K562 (cell line): ENCODE measurements around the gene UNC93B1.

Source experiments
- GABPB2 ChIP-seq: fragments of 250-450 bp; sonication (Bioruptor Pico); conservative IDR thresholded peaks from 2 replicates; pipeline ENCODE4 v1.5.1; 2021; ENCODE audit warnings: mild to moderate bottlenecking
- HDAC2 ChIP-seq: fragments of 450-650 bp; IDR thresholded peaks from 2 replicates; pipeline ENCODE4 v1.6.1; 2016; ENCODE audit warnings: mild to moderate bottlenecking
- KLF1 ChIP-seq: fragments of 450-650 bp; IDR thresholded peaks from 2 replicates; pipeline ENCODE4 v1.6.1; 2016; ENCODE audit warnings: missing genetic modification characterization, missing compliant biosample characterization
- MAZ ChIP-seq, 2 experiments: fragments of 450-650 bp in 1 of 2; sonication (generic) in 1 of 2; formaldehyde crosslinking; IDR thresholded peaks in 1 of 2; conservative IDR thresholded peaks in 1 of 2; 2 replicates each; pipeline versions ENCODE4 v1.4.0 to v1.5.0; 2020; ENCODE audit warnings: mild to moderate bottlenecking in 1 of 2, missing genetic modification reagents in 1 of 2
- NR1H2 ChIP-seq: sonication (generic); formaldehyde crosslinking; IDR thresholded peaks from 2 replicates; pipeline ENCODE4 v1.4.0; 2020; ENCODE audit warnings: mild to moderate bottlenecking, missing genetic modification reagents
- NR2F6 ChIP-seq: fragments of 450-650 bp; formaldehyde crosslinking; IDR thresholded peaks from 2 replicates; pipeline ENCODE4 v1.4.0; 2020; ENCODE audit warnings: mild to moderate bottlenecking
- RAD21 ChIP-seq, 2 experiments: fragments of 250-450 bp in 1 of 2; fragments of 450-650 bp in 1 of 2; sonication (Bioruptor Pico) in 1 of 2; formaldehyde crosslinking in 1 of 2; IDR thresholded peaks in 1 of 2; conservative IDR thresholded peaks in 1 of 2; 2 replicates each; pipeline versions ENCODE4 v1.4.0 to v1.8.0; 2020 to 2022; ENCODE audit warnings: mild to moderate bottlenecking in 2 of 2, moderate library complexity in 1 of 2
- YBX1 ChIP-seq: fragments of 450-650 bp; IDR thresholded peaks from 2 replicates; pipeline ENCODE4 v1.7.1; 2016; ENCODE audit warnings: mild to moderate bottlenecking
- ZBTB7A ChIP-seq: IDR thresholded peaks from 2 replicates; pipeline ENCODE4 v1.6.1; 2011; ENCODE audit warnings: low read depth, mild to moderate bottlenecking, low read length, moderate library complexity, borderline replicate concordance; ENCODE audit not compliant: control insufficient read depth
- ZNF140 ChIP-seq: fragments of 250-450 bp; sonication (Bioruptor Pico); IDR thresholded peaks from 2 replicates; pipeline ENCODE4 v1.8.0; 2021; ENCODE audit warnings: moderate library complexity, mild to moderate bottlenecking, inconsistent platforms
- ZNF253 ChIP-seq: fragments of 250-450 bp; sonication (Bioruptor Pico); conservative IDR thresholded peaks from 2 replicates; pipeline ENCODE4 v1.6.1; 2021; ENCODE audit warnings: mild to moderate bottlenecking
- TF ChIP-seq, protein P1 (sequence below), 3 experiments: IDR thresholded peaks in 2 of 3; conservative IDR thresholded peaks in 1 of 3; 2 replicates each; pipeline ENCODE4 v1.5.1; 2011 to 2012; ENCODE audit warnings: low read length in 3 of 3, mild to moderate bottlenecking in 3 of 3, control low read depth in 2 of 3, improper control_type of control experiment in 1 of 3, inconsistent platforms in 1 of 3, low read depth in 1 of 3, mixed read lengths in 1 of 3, moderate library complexity in 1 of 3; ENCODE audit not compliant: insufficient read depth in 2 of 3
- TF ChIP-seq, protein P2 (sequence below): sonication (generic); formaldehyde crosslinking; IDR thresholded peaks from 2 replicates; pipeline ENCODE4 v1.8.1; 2022; ENCODE audit warnings: missing genetic modification reagents
- TF ChIP-seq, protein P3 (sequence below): conservative IDR thresholded peaks from 2 replicates; pipeline ENCODE4 v1.6.1; 2011; ENCODE audit warnings: low read depth, mild to moderate bottlenecking, low read length; ENCODE audit not compliant: control insufficient read depth

DNA sequence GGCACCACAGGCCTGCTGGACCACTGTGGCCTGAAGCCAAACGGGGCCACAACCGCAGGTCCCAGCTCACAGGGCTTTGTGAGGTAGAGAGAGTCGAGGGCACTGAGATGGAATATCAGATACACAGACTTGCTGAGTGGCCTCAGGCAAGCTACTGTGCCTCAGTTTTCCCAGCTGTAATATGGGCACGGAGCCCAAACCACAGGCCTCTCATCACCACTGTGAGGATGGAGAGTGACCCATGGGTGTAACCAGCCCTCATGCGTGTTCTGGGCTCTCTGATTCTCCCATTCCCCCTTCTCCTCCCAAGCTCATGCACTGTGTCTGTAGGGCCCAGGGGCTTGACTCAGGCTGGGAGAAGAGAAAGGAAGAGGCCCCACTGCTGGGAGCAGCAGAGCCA, 4.2 kb downstream of the UNC93B1 start:
- no peak for TF ChIP-seq MAZ (CRISPR knock-in tag; conservative IDR thresholded peaks at IDR 0.05 in 1 of 2, IDR thresholded peaks at IDR 0.05 in 1 of 2)
- TF ChIP-seq HDAC2 = no peak
- no peak for TF ChIP-seq RAD21 (CRISPR knock-in tag; conservative IDR thresholded peaks at IDR 0.05 in 1 of 2, IDR thresholded peaks at IDR 0.05 in 1 of 2)
- no peak for TF ChIP-seq NR1H2 (CRISPR knock-in tag)
- TF ChIP-seq, protein P1, sequence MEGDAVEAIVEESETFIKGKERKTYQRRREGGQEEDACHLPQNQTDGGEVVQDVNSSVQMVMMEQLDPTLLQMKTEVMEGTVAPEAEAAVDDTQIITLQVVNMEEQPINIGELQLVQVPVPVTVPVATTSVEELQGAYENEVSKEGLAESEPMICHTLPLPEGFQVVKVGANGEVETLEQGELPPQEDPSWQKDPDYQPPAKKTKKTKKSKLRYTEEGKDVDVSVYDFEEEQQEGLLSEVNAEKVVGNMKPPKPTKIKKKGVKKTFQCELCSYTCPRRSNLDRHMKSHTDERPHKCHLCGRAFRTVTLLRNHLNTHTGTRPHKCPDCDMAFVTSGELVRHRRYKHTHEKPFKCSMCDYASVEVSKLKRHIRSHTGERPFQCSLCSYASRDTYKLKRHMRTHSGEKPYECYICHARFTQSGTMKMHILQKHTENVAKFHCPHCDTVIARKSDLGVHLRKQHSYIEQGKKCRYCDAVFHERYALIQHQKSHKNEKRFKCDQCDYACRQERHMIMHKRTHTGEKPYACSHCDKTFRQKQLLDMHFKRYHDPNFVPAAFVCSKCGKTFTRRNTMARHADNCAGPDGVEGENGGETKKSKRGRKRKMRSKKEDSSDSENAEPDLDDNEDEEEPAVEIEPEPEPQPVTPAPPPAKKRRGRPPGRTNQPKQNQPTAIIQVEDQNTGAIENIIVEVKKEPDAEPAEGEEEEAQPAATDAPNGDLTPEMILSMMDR (IDR thresholded peaks at IDR 0.05 in 2 of 3, conservative IDR thresholded peaks at IDR 0.05 in 1 of 3; ENCODE audit: insufficient read depth in 2 of 3, low read depth in 1 of 3, low read length in 3 of 3) = no peak
- TF ChIP-seq, protein P2, sequence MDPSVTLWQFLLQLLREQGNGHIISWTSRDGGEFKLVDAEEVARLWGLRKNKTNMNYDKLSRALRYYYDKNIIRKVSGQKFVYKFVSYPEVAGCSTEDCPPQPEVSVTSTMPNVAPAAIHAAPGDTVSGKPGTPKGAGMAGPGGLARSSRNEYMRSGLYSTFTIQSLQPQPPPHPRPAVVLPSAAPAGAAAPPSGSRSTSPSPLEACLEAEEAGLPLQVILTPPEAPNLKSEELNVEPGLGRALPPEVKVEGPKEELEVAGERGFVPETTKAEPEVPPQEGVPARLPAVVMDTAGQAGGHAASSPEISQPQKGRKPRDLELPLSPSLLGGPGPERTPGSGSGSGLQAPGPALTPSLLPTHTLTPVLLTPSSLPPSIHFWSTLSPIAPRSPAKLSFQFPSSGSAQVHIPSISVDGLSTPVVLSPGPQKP (CRISPR knock-in tag) = no peak
- no peak for TF ChIP-seq ZBTB7A
- no peak for TF ChIP-seq NR2F6
- TF ChIP-seq ZNF253 (CRISPR knock-in tag) = no peak
- no peak for TF ChIP-seq ZNF140 (CRISPR knock-in tag)
- TF ChIP-seq KLF1 (tag) = no peak
- TF ChIP-seq, protein P3, sequence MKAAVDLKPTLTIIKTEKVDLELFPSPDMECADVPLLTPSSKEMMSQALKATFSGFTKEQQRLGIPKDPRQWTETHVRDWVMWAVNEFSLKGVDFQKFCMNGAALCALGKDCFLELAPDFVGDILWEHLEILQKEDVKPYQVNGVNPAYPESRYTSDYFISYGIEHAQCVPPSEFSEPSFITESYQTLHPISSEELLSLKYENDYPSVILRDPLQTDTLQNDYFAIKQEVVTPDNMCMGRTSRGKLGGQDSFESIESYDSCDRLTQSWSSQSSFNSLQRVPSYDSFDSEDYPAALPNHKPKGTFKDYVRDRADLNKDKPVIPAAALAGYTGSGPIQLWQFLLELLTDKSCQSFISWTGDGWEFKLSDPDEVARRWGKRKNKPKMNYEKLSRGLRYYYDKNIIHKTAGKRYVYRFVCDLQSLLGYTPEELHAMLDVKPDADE = no peak
- TF ChIP-seq GABPB2 (CRISPR knock-in tag) = no peak
- TF ChIP-seq YBX1 = no peak
